ENCODE results near the gene PDGFRA.

DNA sequence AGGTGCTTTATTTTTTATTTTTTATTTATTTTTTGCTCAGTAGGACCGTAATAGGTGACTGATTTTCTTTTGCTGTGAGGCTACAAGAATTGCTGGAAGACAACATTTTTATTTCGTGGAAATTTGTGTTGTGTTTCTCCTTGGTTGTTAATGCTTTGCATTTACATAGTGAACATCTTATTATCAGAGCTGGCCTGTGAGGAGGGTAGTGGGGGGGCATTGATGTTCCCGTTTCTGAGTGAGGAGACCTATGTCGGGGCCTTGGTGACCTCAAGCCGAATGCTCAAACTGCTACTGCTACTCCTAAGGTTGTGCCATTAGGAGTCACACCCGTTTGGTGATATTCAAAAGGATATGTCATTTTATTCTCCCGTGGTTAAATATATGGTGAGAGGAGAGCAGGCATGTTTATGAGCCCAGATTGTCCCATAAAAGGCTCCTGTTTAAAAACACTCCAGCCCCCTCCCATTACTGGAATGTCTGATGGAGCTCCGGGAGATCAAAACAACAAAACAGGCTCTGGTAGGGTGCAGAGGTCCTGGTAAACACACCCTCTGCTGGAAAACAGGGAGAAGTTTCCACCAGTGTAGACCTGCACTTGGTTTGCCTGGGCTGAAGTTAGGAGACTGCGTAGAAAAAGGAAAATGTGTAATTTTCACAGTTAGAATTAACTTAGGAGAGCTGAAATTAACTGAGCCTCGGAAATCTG is 5.6 kb downstream of the PDGFRA start:
- TF ChIP-seq CTCF (IDR thresholded peaks at IDR 0.05), result no peak
- TF ChIP-seq POLR2A (IDR thresholded peaks at IDR 0.05; ENCODE audit: low read depth), result no peak
- TF ChIP-seq POLR2AphosphoS5 (IDR thresholded peaks at IDR 0.05), result no peak
